GM19035 (cell line): ENCODE results near the gene ANKS1A.

ENCODE experiments used
- ATAC-seq: cut with Tn5 transposase; IDR thresholded peaks from one replicate; pipeline ENCODE4 v1.9.1; 2021; ENCODE audit not compliant: unreplicated experiment

ANKS1A gene

GRCh38 chr6:35080821-35081425 lies 191.9 kb downstream of the ANKS1A start:
- no peak for ATAC-seq

GRCh38 chr6:35081426-35081851 lies 192.4 kb downstream of the ANKS1A start:
- ATAC-seq = no peak

DNA sequence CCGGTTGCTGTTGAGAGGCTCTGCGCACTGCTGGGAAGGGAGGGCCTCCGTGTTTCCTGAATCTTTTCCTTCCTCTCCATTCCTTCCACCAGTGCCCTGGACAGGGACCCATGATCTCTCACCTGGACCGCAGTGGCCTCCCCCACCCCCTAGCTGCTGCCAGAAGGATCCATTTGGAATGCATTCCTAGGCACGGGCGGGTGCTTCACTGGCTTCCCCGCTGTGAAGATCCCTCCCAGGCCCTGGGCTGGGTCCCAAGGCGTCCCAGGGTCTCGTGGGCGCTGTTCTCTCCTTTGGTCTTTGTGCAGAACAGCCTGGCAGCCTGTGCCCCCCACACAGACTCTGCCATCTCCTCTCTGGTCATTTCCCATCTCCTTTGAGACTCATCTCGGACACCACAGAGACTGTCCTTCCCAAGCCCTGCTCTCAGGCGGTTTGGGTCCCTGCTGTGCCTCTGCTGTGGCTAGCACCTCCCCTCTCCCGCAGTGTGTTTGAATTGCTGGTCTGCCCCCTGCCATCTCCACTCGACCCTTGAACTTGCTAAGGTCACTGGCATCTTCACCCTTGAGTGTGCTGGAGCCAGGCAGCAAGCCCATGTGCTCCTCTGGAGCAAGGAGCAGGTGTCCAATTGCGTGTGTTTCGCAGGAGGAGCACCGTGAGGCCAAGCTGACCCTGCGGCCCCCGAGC lies 193.1 kb downstream of the ANKS1A start:
- ATAC-seq = no peak

- ATAC-seq = no peak
Observed at GRCh38 chr6:35082733-35083403, 193.8 kb downstream of the ANKS1A start.

GRCh38 chr6:35083507-35083906 lies 194.5 kb downstream of the ANKS1A start:
- no peak for ATAC-seq

DNA sequence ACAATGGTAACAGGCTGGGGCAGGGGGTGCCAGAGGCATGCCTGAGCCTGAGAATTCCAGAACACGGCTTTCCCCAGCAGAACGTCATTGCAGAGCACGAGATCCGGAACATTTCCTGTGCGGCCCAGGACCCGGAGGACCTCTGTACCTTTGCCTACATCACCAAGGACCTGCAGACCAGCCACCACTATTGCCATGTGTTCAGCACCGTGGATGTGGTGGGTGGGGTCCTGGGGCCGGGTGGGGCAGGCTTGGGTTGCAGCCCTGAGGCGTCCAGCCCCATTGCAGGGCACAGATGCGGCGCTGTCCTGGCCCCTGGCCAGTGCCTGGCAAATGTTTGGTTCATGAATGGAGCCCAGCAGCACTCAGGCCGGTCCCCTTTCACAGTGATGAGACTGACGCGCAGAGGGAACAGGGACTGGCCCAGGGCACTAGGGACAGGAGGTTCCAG lies 195.0 kb downstream of the ANKS1A start:
- no peak for ATAC-seq

GRCh38 chr6:35084511-35085203 lies 195.6 kb downstream of the ANKS1A start:
- no peak for ATAC-seq

GRCh38 chr6:35085359-35086281 lies 196.6 kb downstream of the ANKS1A start:
- ATAC-seq = no peak

- no peak for ATAC-seq
Observed at GRCh38 chr6:35086282-35086632, 197.2 kb downstream of the ANKS1A start.

DNA sequence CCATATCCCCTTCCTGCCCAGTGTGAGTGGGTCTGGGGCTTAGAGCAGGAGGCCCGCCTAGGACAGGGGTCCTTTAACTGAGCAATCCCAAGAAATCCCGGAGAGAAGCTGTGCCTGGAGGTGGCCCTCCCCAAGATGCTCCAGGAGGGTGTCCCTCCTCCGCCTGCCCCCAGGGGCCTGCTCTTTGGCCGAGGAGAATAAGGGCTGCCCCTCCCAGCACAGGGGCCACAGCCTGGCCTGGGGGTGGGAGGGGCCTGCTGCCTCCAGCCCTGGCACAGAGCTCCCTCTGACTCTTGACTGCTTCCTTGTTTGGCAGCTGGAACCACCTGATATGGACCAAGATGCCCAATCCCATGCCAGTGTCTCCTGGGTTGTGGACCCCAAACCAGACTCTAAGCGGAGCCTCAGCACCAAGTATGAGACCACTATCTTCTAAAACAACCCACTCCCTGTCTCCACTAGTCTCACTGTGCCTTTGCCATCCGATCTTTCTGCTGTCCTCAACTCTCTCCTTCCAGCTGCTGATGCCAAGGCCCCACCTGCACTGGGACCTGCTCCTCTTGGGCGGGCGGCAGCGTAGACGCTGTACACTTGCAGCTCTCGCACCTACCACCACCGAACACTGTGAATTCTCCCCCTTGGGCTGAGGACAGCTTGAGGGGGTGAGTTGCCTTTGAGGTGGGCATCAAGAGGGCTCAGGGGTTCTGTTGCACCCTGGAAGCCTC lies 197.7 kb downstream of the ANKS1A start:
- ATAC-seq = no peak

DNA sequence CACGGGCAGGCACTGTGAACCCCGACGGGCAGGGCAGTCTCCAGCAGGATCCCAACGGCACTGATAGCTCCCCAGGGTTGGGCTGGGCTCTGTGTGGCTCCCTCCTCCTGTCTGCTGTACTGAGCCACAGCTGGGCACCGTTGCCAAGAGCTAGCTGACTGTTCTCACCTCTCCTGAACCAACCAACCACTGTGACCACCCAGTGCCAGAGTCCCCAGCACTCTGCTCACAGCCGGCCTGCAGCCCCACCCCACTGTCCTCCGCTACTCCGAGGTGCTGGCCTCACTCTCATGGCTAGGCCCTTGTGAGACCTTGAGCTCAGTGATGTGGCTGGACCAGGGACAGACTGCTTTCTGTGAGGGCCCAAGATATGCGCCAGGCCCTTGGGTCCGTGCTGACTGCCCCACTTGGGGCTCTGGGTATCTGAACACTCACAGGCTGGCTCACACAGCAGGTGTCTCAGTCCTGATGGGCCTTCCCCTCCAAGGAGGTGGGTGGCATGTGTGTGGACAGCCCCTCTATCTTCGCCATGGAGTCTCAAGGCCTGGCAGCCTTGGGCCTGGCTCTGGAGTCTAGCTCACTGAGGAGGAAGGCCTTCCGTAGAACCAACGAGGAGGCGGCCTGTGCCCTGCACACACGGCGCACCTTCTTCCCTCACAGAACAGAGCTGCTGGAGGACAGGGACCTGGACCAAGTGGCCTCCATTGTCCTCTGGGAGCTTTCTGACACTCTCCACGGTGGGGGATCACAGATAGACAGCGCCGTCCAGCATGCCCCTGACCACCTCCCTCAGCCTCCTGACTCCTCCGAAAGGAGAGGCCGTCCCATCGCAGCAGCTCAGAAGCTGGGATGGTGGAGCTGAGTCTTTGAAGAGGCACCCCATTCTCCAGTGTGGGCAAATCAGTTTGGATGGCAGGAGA lies 198.6 kb downstream of the ANKS1A start:
- ATAC-seq = no peak

DNA sequence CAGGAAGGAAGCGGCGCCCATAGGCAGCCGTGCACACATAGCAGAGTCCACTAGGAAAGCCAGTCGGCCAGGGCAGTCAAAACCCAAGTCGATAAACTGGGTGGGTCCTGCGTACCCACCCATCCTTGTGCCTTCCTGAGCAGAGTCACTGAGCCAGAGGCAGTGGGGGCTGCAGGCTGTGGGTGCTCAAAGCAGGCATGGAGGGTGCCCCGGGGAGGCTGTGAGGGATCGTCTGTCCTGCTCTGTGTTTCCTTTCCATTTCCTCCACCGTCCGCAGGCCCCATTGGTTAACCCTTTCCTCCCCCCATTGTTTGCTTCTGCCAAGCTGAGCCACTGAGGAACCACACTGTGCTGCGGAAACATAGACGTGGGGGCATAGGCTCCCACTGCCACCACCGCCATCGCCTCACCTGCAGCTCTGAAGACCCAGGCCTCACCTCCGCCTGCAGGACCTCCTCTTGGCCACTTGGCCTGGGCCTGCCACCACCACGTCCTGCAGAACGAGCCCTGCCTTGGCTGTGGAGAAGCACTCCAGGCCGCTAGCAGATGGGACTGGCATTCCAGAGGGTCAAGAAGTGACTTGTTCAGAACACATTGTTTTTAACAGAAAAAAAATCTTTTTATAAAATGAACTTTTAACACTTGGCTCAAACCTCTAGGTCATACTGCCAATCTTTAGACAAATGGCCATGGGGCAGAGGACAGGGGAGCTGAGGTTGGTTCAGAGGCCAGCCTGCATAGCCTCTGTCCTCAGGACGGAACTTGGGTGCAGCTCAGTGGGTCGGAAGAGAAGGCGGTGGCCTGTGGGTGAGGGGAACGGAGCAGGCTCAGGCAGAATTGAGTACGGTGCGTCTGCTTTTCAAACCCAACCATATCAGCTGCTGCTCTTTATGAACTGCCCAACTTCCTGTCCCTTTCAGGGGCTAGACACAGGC lies 199.5 kb downstream of the ANKS1A start:
- ATAC-seq = no peak

DNA sequence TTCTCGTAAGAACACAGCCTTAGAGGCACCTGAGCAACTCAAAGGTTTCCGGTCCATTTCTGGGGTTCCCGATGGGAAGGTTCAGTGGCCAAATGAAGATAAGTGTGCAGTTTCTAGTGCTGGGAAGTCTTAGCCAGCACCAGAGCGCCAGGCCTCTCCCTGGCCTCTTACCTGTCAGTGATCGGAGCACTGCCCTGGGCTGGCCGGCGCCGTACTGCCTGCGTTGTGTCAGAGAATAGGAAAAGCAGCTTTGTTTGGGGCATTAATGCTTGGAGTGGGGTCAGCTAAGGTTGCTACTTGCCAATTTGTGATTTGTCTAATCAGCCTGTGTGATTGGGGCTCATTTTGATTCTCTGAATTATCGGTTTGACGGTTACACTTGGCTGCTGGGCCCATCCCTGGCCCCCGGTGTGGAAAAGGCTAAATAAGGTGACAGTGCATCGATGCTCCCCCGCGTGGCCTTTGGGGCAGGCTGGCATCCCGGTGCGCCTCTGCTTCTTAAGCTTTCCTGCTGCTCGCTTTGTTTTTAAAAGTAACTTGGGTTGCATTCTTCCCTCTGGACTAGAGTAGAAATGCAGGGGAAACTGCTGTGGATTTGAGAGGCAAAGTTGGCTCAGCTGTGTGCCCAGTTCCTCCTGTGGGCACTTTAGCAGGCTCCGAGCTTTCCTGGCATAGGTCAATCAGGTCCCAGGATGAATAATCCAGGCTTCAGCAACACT lies 200.3 kb downstream of the ANKS1A start:
- no peak for ATAC-seq

- no peak for ATAC-seq
Observed at GRCh38 chr6:35089935-35090505, 201.0 kb downstream of the ANKS1A start.

DNA sequence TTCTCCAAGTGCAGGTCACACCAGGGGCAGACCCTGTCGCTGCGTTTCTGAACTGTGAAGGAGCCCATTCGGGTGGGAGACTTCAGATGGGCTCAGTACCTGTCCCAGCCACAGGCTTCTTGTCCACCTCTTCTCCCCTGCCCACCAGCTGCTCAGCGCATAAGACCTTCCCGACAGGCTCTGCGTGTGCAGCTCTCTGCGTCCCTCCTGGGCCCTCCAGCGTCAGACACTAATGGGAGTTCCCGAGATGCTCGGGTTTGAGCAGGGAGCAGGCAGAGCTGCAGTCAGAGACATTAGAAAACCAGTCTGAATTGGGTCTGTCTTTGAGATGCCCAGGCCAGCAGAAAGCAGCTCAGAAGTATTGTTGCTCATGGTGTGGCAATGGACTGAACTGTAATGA lies 201.7 kb downstream of the ANKS1A start:
- ATAC-seq = no peak

- ATAC-seq = no peak
Observed at GRCh38 chr6:35091346-35092083, 202.5 kb downstream of the ANKS1A start.
